SU-DHL-6 (cell line): ENCODE results near the gene NOP16.

ENCODE experiments used
- H2AFZ ChIP-seq: fragments of 200-600 bp; sonication (generic); 2 replicates; pipeline ENCODE4 v1.6.1; 2014; ENCODE audit warnings: low read depth, mild to moderate bottlenecking, moderate library complexity, mixed read lengths, antibody characterized with exemption, low read length; ENCODE audit not compliant: severe bottlenecking
- H3F3A ChIP-seq: fragments of 200-600 bp; shearing (Covaris generic); 2 replicates; pipeline ENCODE4 v1.6.0; 2016; ENCODE audit warnings: antibody characterized with exemption, mild to moderate bottlenecking; ENCODE audit not compliant: insufficient read depth
- H3K27ac ChIP-seq: fragments of 200-600 bp; sonication (generic); 2 replicates; pipeline ENCODE4 v1.5.1; 2016; ENCODE audit warnings: low read depth, mild to moderate bottlenecking, low read length, moderate library complexity, mixed read lengths
- H3K27me3 ChIP-seq: fragments of 200-600 bp; sonication (generic), shearing (Covaris generic); 2 replicates; pipeline ENCODE4 v1.6.0; 2014; ENCODE audit warnings: mild to moderate bottlenecking, low read length
- H3K36me3 ChIP-seq: fragments of 200-600 bp; sonication (generic); 2 replicates; pipeline ENCODE4 v1.6.1; 2014; ENCODE audit warnings: mild to moderate bottlenecking, low read length, mixed read lengths
- H3K4me2 ChIP-seq: fragments of 300-600, 200-600 bp; shearing (Covaris generic), sonication (generic); 2 replicates; pipeline ENCODE4 v1.6.0; 2014; ENCODE audit warnings: low read length, low read depth, mild to moderate bottlenecking; ENCODE audit not compliant: poor library complexity, severe bottlenecking
- H3K4me3 ChIP-seq: fragments of 200-600 bp; sonication (generic); 2 replicates; pipeline ENCODE4 v1.5.1; 2014; ENCODE audit warnings: antibody characterized with exemption, low read length, mild to moderate bottlenecking, mixed read lengths; ENCODE audit not compliant: insufficient read depth, poor library complexity, severe bottlenecking
- H3K79me2 ChIP-seq: fragments of 200-600 bp; sonication (generic); 2 replicates; pipeline ENCODE4 v1.6.1; 2014; ENCODE audit warnings: mild to moderate bottlenecking, low read length, moderate library complexity; ENCODE audit not compliant: insufficient read depth
- H3K9ac ChIP-seq: fragments of 200-600 bp; sonication (generic); 2 replicates; pipeline ENCODE4 v1.7.0; 2014; ENCODE audit warnings: mild to moderate bottlenecking, low read length
- H3K9me2 ChIP-seq: fragments of 200-600 bp; sonication (generic); replicated peaks from 2 replicates; pipeline ENCODE4 v1.6.1; 2014; ENCODE audit warnings: low read length; ENCODE audit not compliant: insufficient read depth
- H3K9me3 ChIP-seq: fragments of 200-600 bp; sonication (generic); 2 replicates; pipeline ENCODE4 v1.6.1; 2014; ENCODE audit warnings: low read length, mixed read lengths; ENCODE audit not compliant: insufficient read depth
- H4K20me1 ChIP-seq: fragments of 200-600 bp; sonication (generic); 2 replicates; pipeline ENCODE4 v1.6.1; 2014; ENCODE audit warnings: low read depth, mild to moderate bottlenecking, antibody characterized with exemption, low read length, moderate library complexity, mixed read lengths
- EZH2phosphoT487 ChIP-seq: fragments of 200-600 bp; sonication (generic), shearing (Covaris generic); conservative IDR thresholded peaks from 2 replicates; pipeline ENCODE4 v1.6.1; 2018; ENCODE audit warnings: mild to moderate bottlenecking, antibody characterized with exemption, low read length, moderate library complexity, mixed read lengths
- TF ChIP-seq, protein P1 (sequence below): fragments of 200-600 bp; sonication (generic); IDR thresholded peaks from one replicate; pipeline ENCODE4 v1.5.1; 2017; ENCODE audit warnings: antibody characterized with exemption, mild to moderate bottlenecking, low read length, moderate library complexity; ENCODE audit not compliant: insufficient read depth, poor library complexity, severe bottlenecking

Gene NOP16

DNA sequence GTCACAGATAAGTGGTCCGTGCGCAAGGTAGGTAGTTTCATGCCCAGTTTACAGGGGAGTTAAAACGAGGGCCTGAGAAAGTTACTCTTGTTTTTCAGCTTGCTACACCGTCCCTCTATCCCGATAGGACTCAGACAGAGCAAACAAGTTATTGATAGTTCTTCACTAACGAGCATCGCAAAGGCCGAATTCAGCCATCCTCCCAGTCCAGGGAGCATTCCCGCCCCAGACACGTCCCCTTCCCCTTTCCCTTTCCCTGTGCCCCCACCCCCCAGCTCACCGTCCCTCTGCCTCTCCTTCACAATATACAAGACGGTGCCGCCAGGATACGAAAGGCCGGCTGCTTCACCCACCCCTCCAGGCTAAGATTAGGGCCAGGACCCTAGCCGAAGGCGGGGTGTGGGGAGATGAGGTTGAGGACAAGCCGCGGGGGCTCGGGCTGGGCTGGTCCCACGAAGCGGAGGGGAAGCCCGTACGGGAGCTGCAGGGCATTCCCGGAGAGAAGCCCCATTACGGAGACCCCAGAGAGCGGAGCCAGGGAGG is 27.4 kb downstream of the NOP16 start:
- peak overlapping the region; percentile 77 for H3K9ac ChIP-seq
- H3K9me3 ChIP-seq, result no peaks in the 10 kb centered on the region
- H2AFZ ChIP-seq, result peak overlapping the region; percentile 92
- no peaks in the 10 kb centered on the region for H3K27me3 ChIP-seq
- TF ChIP-seq, protein P1, sequence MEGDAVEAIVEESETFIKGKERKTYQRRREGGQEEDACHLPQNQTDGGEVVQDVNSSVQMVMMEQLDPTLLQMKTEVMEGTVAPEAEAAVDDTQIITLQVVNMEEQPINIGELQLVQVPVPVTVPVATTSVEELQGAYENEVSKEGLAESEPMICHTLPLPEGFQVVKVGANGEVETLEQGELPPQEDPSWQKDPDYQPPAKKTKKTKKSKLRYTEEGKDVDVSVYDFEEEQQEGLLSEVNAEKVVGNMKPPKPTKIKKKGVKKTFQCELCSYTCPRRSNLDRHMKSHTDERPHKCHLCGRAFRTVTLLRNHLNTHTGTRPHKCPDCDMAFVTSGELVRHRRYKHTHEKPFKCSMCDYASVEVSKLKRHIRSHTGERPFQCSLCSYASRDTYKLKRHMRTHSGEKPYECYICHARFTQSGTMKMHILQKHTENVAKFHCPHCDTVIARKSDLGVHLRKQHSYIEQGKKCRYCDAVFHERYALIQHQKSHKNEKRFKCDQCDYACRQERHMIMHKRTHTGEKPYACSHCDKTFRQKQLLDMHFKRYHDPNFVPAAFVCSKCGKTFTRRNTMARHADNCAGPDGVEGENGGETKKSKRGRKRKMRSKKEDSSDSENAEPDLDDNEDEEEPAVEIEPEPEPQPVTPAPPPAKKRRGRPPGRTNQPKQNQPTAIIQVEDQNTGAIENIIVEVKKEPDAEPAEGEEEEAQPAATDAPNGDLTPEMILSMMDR, result no peak
- TF ChIP-seq EZH2phosphoT487, result no peak
- H3K4me3 ChIP-seq, result peak overlapping the region; percentile 80
- peak overlapping the region; percentile 49; the same call in 1 of the 2 replicates for H3K27ac ChIP-seq
- no peaks in the 10 kb centered on the region for H3K36me3 ChIP-seq
- peaks cover 13% of the 10 kb centered on the region; the same call in 1 of the 2 replicates for H3F3A ChIP-seq
- H3K9me2 ChIP-seq, result no peaks in the 10 kb centered on the region
- peak overlapping the region; percentile 77 for H3K4me2 ChIP-seq
- H4K20me1 ChIP-seq, result no peaks in the 10 kb centered on the region; the same call in 1 of the 2 replicates
- H3K79me2 ChIP-seq, result peaks cover 41% of the 10 kb centered on the region

DNA sequence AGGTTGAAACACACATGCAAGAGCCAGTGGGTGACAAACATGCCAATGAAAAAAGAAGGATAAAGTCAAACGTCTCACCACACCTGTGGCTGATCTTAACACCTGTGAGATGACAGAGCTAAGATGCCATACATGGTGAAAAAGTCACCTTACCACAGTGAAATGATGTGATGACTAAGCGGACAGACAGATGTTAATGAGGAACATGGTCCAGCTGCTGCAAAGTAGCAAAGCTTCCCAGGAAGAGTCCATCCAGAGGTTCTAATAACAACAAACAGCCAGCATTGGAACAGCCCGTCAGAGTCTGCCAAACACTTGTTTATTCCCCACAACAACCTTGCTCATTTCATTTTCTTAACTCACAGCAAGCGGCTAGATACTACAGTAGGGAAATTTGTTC is 28.7 kb downstream of the NOP16 start:
- peaks cover 13% of the 10 kb centered on the region; the same call in 1 of the 2 replicates for H3F3A ChIP-seq
- no peaks in the 10 kb centered on the region for H3K9me2 ChIP-seq
- H3K27me3 ChIP-seq, result no peaks in the 10 kb centered on the region
- no peaks in the 10 kb centered on the region for H3K9me3 ChIP-seq
- H3K9ac ChIP-seq, result no peak overlapping the region
- H3K27ac ChIP-seq, result no peak overlapping the region
- TF ChIP-seq, protein P1, result no peak
- no peak for TF ChIP-seq EZH2phosphoT487
- H3K4me3 ChIP-seq, result no peak overlapping the region
- H3K36me3 ChIP-seq, result no peaks in the 10 kb centered on the region
- H3K4me2 ChIP-seq, result peak overlapping the region; percentile 23
- no peaks in the 10 kb centered on the region; the same call in 1 of the 2 replicates for H4K20me1 ChIP-seq
- peaks cover 44% of the 10 kb centered on the region for H3K79me2 ChIP-seq
- no peak overlapping the region for H2AFZ ChIP-seq

DNA sequence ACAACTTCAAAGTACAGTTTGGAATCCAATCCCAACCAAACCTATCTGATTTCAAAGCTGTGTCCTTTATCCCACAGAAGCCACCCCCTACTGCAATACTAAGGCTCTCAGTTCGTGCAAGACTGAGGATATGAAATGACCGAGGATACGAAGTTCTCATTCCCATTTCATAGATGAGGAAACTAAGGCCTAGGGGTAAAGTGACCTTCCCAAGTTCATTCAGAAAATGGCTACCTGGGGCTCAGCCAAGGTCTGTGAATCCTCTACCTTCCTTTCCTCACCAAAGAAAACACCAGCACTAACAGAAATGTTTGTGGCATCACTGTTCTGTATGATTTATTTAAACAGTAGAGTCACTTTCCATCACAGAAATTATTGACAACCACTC is 32.2 kb downstream of the NOP16 start:
- Histone ChIP-seq H3K9me3 (no peaks in the 10 kb centered on the region), H3K9me2 (no peaks in the 10 kb centered on the region), H3K79me2 (peaks cover 48% of the 10 kb centered on the region), H3K9ac (no peak overlapping the region), H3K4me2 (no peak overlapping the region), H3K4me3 (no peak overlapping the region), H2AFZ (no peak overlapping the region), H3K27ac (no peak overlapping the region), H3K36me3 (no peaks in the 10 kb centered on the region), H3F3A (0 out of 2 replicates have a peak, but pooled peaks cover 4% of the 10 kb centered on the region), H3K27me3 (no peaks in the 10 kb centered on the region), H4K20me1 (no peaks in the 10 kb centered on the region; the same call in 1 of the 2 replicates)
- TF ChIP-seq, protein P1, result no peak
- no peak for TF ChIP-seq EZH2phosphoT487
